GM12891 (cell line): ENCODE measurements around the gene OR5T3.

Experiments
- PAX5 ChIP-seq: IDR thresholded peaks from 2 replicates; pipeline ENCODE4 v1.6.1; 2011; ENCODE audit warnings: low read length, moderate library complexity, mild to moderate bottlenecking; ENCODE audit not compliant: insufficient read depth, severe bottlenecking
- POLR2A ChIP-seq: IDR thresholded peaks from 2 replicates; pipeline ENCODE4 v1.6.1; 2011; ENCODE audit warnings: low read depth, low read length, control low read depth
- POLR2AphosphoS5 ChIP-seq: IDR thresholded peaks from 2 replicates; pipeline ENCODE4 v1.6.1; 2011; ENCODE audit warnings: low read depth, low read length, control low read depth
- SPI1 ChIP-seq: IDR thresholded peaks from 2 replicates; pipeline ENCODE4 v1.6.1; 2011; ENCODE audit warnings: low read depth, low read length, control low read depth
- TAF1 ChIP-seq: IDR thresholded peaks from 2 replicates; pipeline ENCODE4 v1.6.1; 2011; ENCODE audit warnings: low read depth, low read length, control low read depth

- TF ChIP-seq POLR2A (no peak), POLR2AphosphoS5 (no peak), TAF1 (no peak), PAX5 (no peak), SPI1 (no peak)
Observed at GRCh38 chr11:56251954-56252353, at the start of gene OR5T3.
